Measurements from ENCODE around the gene KIAA1671. TPM values are rescaled to one million over a fixed set of nuclear protein-coding genes. Genes with fewer than 3 reads are reported as not detected.
A peak's percentile ranks its signal among the peaks of the same experiment; 100 is the strongest.

The KIAA1671 gene
- polyA plus RNA-seq, 1 of the 3 experiments (the other 2 are of a cell fraction): 7.4 TPM

DNA sequence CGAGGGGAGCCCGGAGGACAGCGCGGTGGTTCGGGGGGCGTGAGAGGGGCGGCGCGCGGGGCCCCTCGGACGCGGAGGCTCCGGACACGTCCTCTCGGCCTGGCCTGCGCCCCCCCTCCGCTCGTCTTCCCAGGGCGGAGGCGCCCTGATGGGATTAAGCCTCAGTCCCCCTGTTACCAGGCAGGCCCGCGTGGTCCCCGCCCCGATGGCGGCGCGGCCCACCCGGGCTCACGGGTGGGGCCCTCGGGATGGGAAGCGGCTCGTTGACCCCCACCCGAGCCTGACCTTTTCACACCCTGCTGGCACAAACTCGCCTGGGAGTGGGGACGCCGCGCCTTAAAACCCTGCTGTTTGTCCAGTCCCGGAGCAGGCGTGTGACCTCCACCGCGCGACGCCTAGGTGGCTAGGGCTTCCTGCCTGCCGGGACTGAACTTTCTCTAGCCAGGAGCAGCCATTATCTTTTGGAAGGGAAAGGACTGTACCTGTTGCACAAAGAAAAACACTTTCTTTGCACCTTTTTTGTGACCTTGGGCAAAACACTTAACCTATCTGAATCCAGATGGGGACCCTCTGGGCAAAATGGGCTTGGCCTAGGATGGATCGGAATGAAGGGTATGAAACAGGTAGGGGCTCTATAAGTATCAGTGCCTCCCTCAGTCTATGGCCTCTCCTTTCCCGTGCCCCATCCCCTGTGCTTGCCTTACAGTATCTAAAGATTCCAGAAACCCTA, 1.0 kb downstream of the KIAA1671 start:
- peak overlapping the region; percentile 73 to 93 for H3K4me3 ChIP-seq (ENCODE audit: low read depth in 2 of 2, low read length in 1 of 2)
- H3K9me2 ChIP-seq: no peaks in the 10 kb centered on the region
- H3K9me3 ChIP-seq: no peaks in the 10 kb centered on the region
- no peak for TF ChIP-seq POLR2AphosphoS5 (IDR thresholded peaks at IDR 0.05; ENCODE audit: low read depth, low read length)
- TF ChIP-seq CHD2 (IDR thresholded peaks at IDR 0.05; ENCODE audit: low read length, partially characterized antibody): no peak
- TF ChIP-seq MXI1 (IDR thresholded peaks at IDR 0.05; ENCODE audit: low read depth, low read length): no peak
- 0 out of 2 replicates have a peak, but pooled peaks have one; percentile 41 for TF ChIP-seq MAX (IDR thresholded peaks at IDR 0.05; ENCODE audit: low read depth)
- ChIA-PET POLR2A (interaction anchor here (0.5 kb wide), 1 partner anchor 54 kb away, joined by 3 read pairs; no protein-coding TSS in a partner anchor), CTCF (interaction anchor here (0.7 to 20.1 kb wide), 10 partner anchors 8 to 180 kb away, joined by 3 to 513 read pairs (median 4); no protein-coding TSS in a partner anchor)
- H4K20me1 ChIP-seq (ENCODE audit: insufficient read depth): no peaks in the 10 kb centered on the region
- WGBS (ENCODE audit: low lambda C conversion rate): 13% methylated on average over 25 of the region's 47 CpGs
- peak; percentile 76 for DNase-seq
- H3K27me3 ChIP-seq (ENCODE audit: insufficient read depth): no peaks in the 10 kb centered on the region
- peak overlapping the region; percentile 82 to 87 for H3K27ac ChIP-seq (ENCODE audit: low read depth in 2 of 2, low read length in 1 of 2)
- H3K36me3 ChIP-seq (replicated peaks in 1 of 2; ENCODE audit: control insufficient read depth in 1 of 2, insufficient read depth in 2 of 2, low read length in 1 of 2): no peaks in the 10 kb centered on the region
- H3K9ac ChIP-seq: peak overlapping the region; percentile 91
- peak overlapping the region; percentile 91; the same call in 1 of the 2 replicates for H2AFZ ChIP-seq (ENCODE audit: low read depth)
- peak overlapping the region; percentile 97 for H3K4me2 ChIP-seq
- peaks cover 14 to 15% of the 10 kb centered on the region in 2 experiments; a peak in 3 of 4 replicates for H3K4me1 ChIP-seq (ENCODE audit: control insufficient read depth in 1 of 2, insufficient read depth in 2 of 2, low read depth in 1 of 2, low read length in 1 of 2)
- peaks cover 6% of the 10 kb centered on the region for H3F3A ChIP-seq (replicated peaks; ENCODE audit: insufficient read depth)
- H3K79me2 ChIP-seq (ENCODE audit: insufficient read depth): peaks cover 52% of the 10 kb centered on the region; the same call in 1 of the 2 replicates

- Histone ChIP-seq H3K4me3 (ENCODE audit: low read depth in 2 of 2, low read length in 1 of 2) (peak overlapping the region; percentile 73 to 93), H4K20me1 (ENCODE audit: insufficient read depth) (no peaks in the 10 kb centered on the region), H3K9ac (peak overlapping the region; percentile 91; the same call in 1 of the 2 replicates), H3K4me2 (peak overlapping the region; percentile 97), H3K9me3 (no peaks in the 10 kb centered on the region), H2AFZ (ENCODE audit: low read depth) (peak overlapping the region; percentile 91; the same call in 1 of the 2 replicates), H3K4me1 (ENCODE audit: control insufficient read depth in 1 of 2, insufficient read depth in 2 of 2, low read depth in 1 of 2, low read length in 1 of 2) (peaks cover 14 to 15% of the 10 kb centered on the region in 2 experiments; a peak in 3 of 4 replicates), H3K79me2 (ENCODE audit: insufficient read depth) (peaks cover 54% of the 10 kb centered on the region; the same call in 1 of the 2 replicates), H3K27ac (ENCODE audit: low read depth in 2 of 2, low read length in 1 of 2) (peak overlapping the region; percentile 82 to 87; a peak in 3 of 4 replicates), H3K27me3 (ENCODE audit: insufficient read depth) (no peaks in the 10 kb centered on the region), H3F3A (replicated peaks; ENCODE audit: insufficient read depth) (peaks cover 6% of the 10 kb centered on the region), H3K36me3 (replicated peaks in 1 of 2; ENCODE audit: control insufficient read depth in 1 of 2, insufficient read depth in 2 of 2, low read length in 1 of 2) (no peaks in the 10 kb centered on the region), H3K9me2 (no peaks in the 10 kb centered on the region)
- no peak for TF ChIP-seq ELF1 (IDR thresholded peaks at IDR 0.05)
- TF ChIP-seq IRF3 (IDR thresholded peaks at IDR 0.05; ENCODE audit: low read depth, low read length): no peak
- no peak for TF ChIP-seq TEAD4 (IDR thresholded peaks at IDR 0.05; ENCODE audit: borderline replicate concordance, insufficient read depth)
- TF ChIP-seq RFX5 (IDR thresholded peaks at IDR 0.05; ENCODE audit: low read length): no peak
- no peak for TF ChIP-seq PBX3 (IDR thresholded peaks at IDR 0.05)
- no peak for TF ChIP-seq EZH2phosphoT487 (IDR thresholded peaks at IDR 0.05; ENCODE audit: borderline replicate concordance, low read depth)
- TF ChIP-seq, protein P1, sequence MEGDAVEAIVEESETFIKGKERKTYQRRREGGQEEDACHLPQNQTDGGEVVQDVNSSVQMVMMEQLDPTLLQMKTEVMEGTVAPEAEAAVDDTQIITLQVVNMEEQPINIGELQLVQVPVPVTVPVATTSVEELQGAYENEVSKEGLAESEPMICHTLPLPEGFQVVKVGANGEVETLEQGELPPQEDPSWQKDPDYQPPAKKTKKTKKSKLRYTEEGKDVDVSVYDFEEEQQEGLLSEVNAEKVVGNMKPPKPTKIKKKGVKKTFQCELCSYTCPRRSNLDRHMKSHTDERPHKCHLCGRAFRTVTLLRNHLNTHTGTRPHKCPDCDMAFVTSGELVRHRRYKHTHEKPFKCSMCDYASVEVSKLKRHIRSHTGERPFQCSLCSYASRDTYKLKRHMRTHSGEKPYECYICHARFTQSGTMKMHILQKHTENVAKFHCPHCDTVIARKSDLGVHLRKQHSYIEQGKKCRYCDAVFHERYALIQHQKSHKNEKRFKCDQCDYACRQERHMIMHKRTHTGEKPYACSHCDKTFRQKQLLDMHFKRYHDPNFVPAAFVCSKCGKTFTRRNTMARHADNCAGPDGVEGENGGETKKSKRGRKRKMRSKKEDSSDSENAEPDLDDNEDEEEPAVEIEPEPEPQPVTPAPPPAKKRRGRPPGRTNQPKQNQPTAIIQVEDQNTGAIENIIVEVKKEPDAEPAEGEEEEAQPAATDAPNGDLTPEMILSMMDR (IDR thresholded peaks at IDR 0.05): peak; percentile 14; the same call in 1 of the 2 replicates
- TF ChIP-seq JUND (IDR thresholded peaks at IDR 0.05): no peak
- TF ChIP-seq SMC3 (IDR thresholded peaks at IDR 0.05; ENCODE audit: low read depth, low read length): no peak
- TF ChIP-seq NFIC (IDR thresholded peaks at IDR 0.05; ENCODE audit: borderline replicate concordance): no peak
- peak; percentile 78; the same call in 1 of the 2 replicates for TF ChIP-seq REST (IDR thresholded peaks at IDR 0.05; ENCODE audit: low read depth, low read length)
- POLR2A ChIA-PET: interaction anchor here (0.5 kb wide), 1 partner anchor 53 kb away, joined by 3 read pairs; no protein-coding TSS in a partner anchor
- DNase-seq: no peak
- WGBS (ENCODE audit: low lambda C conversion rate): 47% methylated on average over 4 of the region's 4 CpGs
- CTCF ChIA-PET: interaction anchor here (0.7 to 20.1 kb wide), 5 partner anchors 15 to 101 kb away, joined by 3 to 513 read pairs (median 5); no protein-coding TSS in a partner anchor
These were observed 1.6 kb downstream of the KIAA1671 start for GRCh38 chr22:24954114-24954463.
